Gastrocnemius medialis (tissue), 4 donors: ENCODE results near the gene CFAP20. TPM values are rescaled to one million over a fixed set of nuclear protein-coding genes. Genes with fewer than 3 reads are reported as not detected.

Source experiments
- ATAC-seq, 2 donors: fragments of 150-250 bp; one replicate each; pipeline ENCODE4 v1.9.1; 2016
- DNase-seq, 2 donors: peaks; one replicate each; pipeline ENCODE4 v3.0.0-alpha.2; 2019
- H3K27ac ChIP-seq, 4 donors: fragments of 200-600 bp; sonication (generic); 1 replicate in 1 of 4; 2 replicates in 3 of 4; pipeline ENCODE4 v1.5.1; 2016 to 2018; ENCODE audit warnings: mild to moderate bottlenecking in 2 of 4, moderate library complexity in 1 of 4
- H3K27me3 ChIP-seq, 3 donors: fragments of 200-600 bp; sonication (generic) in 2 of 3; 1 replicate in 1 of 3; 2 replicates in 2 of 3; pipeline versions ENCODE4 v1.5.1 to v1.6.0; 2016 to 2019; ENCODE audit warnings: mild to moderate bottlenecking in 1 of 3, moderate library complexity in 1 of 3
- H3K36me3 ChIP-seq, 2 donors: fragments of 200-600 bp; sonication (generic) in 1 of 2; one replicate each; pipeline ENCODE4 v1.5.1; 2017 to 2018
- H3K4me1 ChIP-seq, 2 donors: fragments of 200-600 bp; sonication (generic) in 1 of 2; one replicate each; pipeline ENCODE4 v1.5.1; 2016 to 2017; ENCODE audit warnings: mild to moderate bottlenecking in 2 of 2
- H3K4me3 ChIP-seq, 4 donors: fragments of 200-600 bp; sonication (generic) in 3 of 4; 1 replicate in 1 of 4; 2 replicates in 3 of 4; pipeline ENCODE4 v1.5.1; 2016 to 2019; ENCODE audit warnings: mild to moderate bottlenecking in 2 of 4
- H3K9me3 ChIP-seq, 3 donors: fragments of 200-600 bp; sonication (generic) in 2 of 3; 1 replicate in 1 of 3; 2 replicates in 2 of 3; pipeline ENCODE4 v1.5.1; 2016 to 2019
- CTCF ChIP-seq, 5 experiments: fragments of 450-650 bp in 3 of 5; fragments of 200-600 bp in 2 of 5; sonication (generic) in 2 of 5; IDR thresholded peaks in 4 of 5; conservative IDR thresholded peaks in 1 of 5; 1 replicate in 4 of 5; 2 replicates in 1 of 5; pipeline ENCODE4 v1.5.1; 2016 to 2019; ENCODE audit warnings: antibody characterized with exemption in 5 of 5, mild to moderate bottlenecking in 3 of 5, moderate library complexity in 3 of 5
- POLR2A ChIP-seq, 2 donors: fragments of 450-650 bp; IDR thresholded peaks; one replicate each; pipeline ENCODE4 v1.6.1; 2017; ENCODE audit warnings: antibody characterized with exemption in 2 of 2, mild to moderate bottlenecking in 2 of 2, moderate library complexity in 2 of 2
- in situ Hi-C, 4 donors: fragments of 200-750 bp; cut with MboI; loops; one replicate each; pipeline versions ENCODE4 v1.15.0 to v1.8.0; 2017; ENCODE audit warnings: low sequenced_read_pairs in 4 of 4
- intact Hi-C: fragments of 100-400 bp; cut with DNase I; formaldehyde crosslinking; loops from one replicate; pipeline ENCODE4 v1.15.1; 2023; ENCODE audit warnings: low total_unique reads
- total RNA-seq, 4 donors: library from RNA; depleted of rRNA; stranded (reverse); fragments of >200 nt; gene quantifications; one replicate each; pipeline versions ENCODE4 v1.1.0 to v1.2.3, GENCODE V29; 2016

Gene CFAP20
- total RNA-seq, 4 donors from 2014 or later, result 6.5 to 16.0 (median 9.1) TPM

- intact Hi-C loops (no loop called here), in situ Hi-C loops (no loop called here)
- no peak for DNase-seq
- no peaks in the 10 kb centered on the region for H3K4me1 ChIP-seq
- no peaks in the 10 kb centered on the region for H3K36me3 ChIP-seq
- no peak overlapping the region for H3K4me3 ChIP-seq
- H3K27me3 ChIP-seq, result no peaks in the 10 kb centered on the region
- no peak for ATAC-seq
- TF ChIP-seq CTCF (IDR thresholded peaks at IDR 0.05 in 4 of 5, conservative IDR thresholded peaks at IDR 0.05 in 1 of 5) (no peak), POLR2A (IDR thresholded peaks at IDR 0.05) (no peak)
- H3K9me3 ChIP-seq, result peaks cover 0 to 7% (median 0%) of the 10 kb centered on the region in 3 donors
- H3K27ac ChIP-seq, result no peak overlapping the region
Observed at GRCh38 chr16:58137581-58137980, 8.4 kb upstream of the CFAP20 start.

- Histone ChIP-seq H3K27me3 (no peaks in the 10 kb centered on the region), H3K4me3 (peak overlapping the region; percentile 84 to 92 (median 88)), H3K36me3 (no peaks in the 10 kb centered on the region), H3K9me3 (no peaks in the 10 kb centered on the region), H3K27ac (peak overlapping the region; percentile 86 to 91 (median 90)), H3K4me1 (peaks cover 25 to 37% of the 10 kb centered on the region in 2 donors)
- ATAC-seq, result no peak
- intact Hi-C loops (loop anchor here (1.0 to 10.0 kb wide), 5 partner anchors 69 to 391 kb away; partner anchors contain the start of genes CSNK2A2 and KATNB1), in situ Hi-C loops (loop anchor here in 3 of 4 donors (5.0 to 10.0 kb wide), 2 partner anchors 104 to 106 kb away; partner anchors contain the start of gene MMP15 (in 2 of the 3))
- TF ChIP-seq CTCF (IDR thresholded peaks at IDR 0.05 in 4 of 5, conservative IDR thresholded peaks at IDR 0.05 in 1 of 5) (no peak), POLR2A (IDR thresholded peaks at IDR 0.05) (no peak)
- no peak for DNase-seq
Observed at GRCh38 chr16:58128711-58129096, 477 bp downstream of the CFAP20 start.

- Histone ChIP-seq H3K27ac (peak overlapping the region; percentile 86 to 91 (median 90)), H3K27me3 (no peaks in the 10 kb centered on the region), H3K4me1 (peaks cover 25 to 39% of the 10 kb centered on the region in 2 donors), H3K36me3 (no peaks in the 10 kb centered on the region), H3K4me3 (peak overlapping the region; percentile 84 to 92 (median 88)), H3K9me3 (no peaks in the 10 kb centered on the region)
- no peak for ATAC-seq
- no peak for DNase-seq
- intact Hi-C loops (loop anchor here (5.0 to 10.0 kb wide), 4 partner anchors 69 to 391 kb away; partner anchors contain the start of genes CSNK2A2 and KATNB1), in situ Hi-C loops (loop anchor here in 3 of 4 donors (5.0 to 10.0 kb wide), 2 partner anchors 103 to 106 kb away; partner anchors contain the start of gene MMP15 (in 2 of the 3))
- TF ChIP-seq POLR2A (IDR thresholded peaks at IDR 0.05) (no peak), CTCF (IDR thresholded peaks at IDR 0.05 in 4 of 5, conservative IDR thresholded peaks at IDR 0.05 in 1 of 5) (no peak)
Observed at GRCh38 chr16:58128181-58128631, 975 bp downstream of the CFAP20 start.

GRCh38 chr16:58127634-58128033 is 1.5 kb downstream of the CFAP20 start:
- no peak for TF ChIP-seq POLR2A (IDR thresholded peaks at IDR 0.05)
- TF ChIP-seq CTCF (IDR thresholded peaks at IDR 0.05 in 4 of 5, conservative IDR thresholded peaks at IDR 0.05 in 1 of 5), result peak in 1 of 5 experiments; percentile 11
- Histone ChIP-seq H3K9me3 (no peaks in the 10 kb centered on the region), H3K27ac (peak overlapping the region; percentile 86 to 91 (median 90)), H3K4me1 (peaks cover 25 to 39% of the 10 kb centered on the region in 2 donors), H3K36me3 (no peaks in the 10 kb centered on the region), H3K27me3 (no peaks in the 10 kb centered on the region), H3K4me3 (peak overlapping the region; percentile 84 to 92 (median 88))
- DNase-seq, result no peak
- ATAC-seq, result no peak
- intact Hi-C loops, result loop anchor here (2.0 to 10.0 kb wide), 5 partner anchors 70 to 390 kb away; partner anchors contain the start of genes CSNK2A2 and KATNB1
- in situ Hi-C loops, result loop anchor here in 3 of 4 donors (5.0 to 10.0 kb wide), 2 partner anchors 103 to 105 kb away; partner anchors contain the start of gene MMP15 (in 2 of the 3)
